GM12878 (cell line): Measurements from ENCODE around the gene TBC1D10A. TPM values are rescaled to one million over a fixed set of nuclear protein-coding genes. Genes with fewer than 3 reads are reported as not detected.

ENCODE experiments used
- ATAC-seq: fragments of 200-7000 bp; cut with Tn5 transposase; 3 replicates; pipeline ENCODE4 v1.9.1; 2020; ENCODE audit warnings: mild to moderate bottlenecking, moderate library complexity
- BruUV-seq: library from RNA; stranded (reverse); fragments of 400-500 nt; replicated peaks from 2 replicates; lab custom pipeline; 2021; lab: Mats Ljungman, UMichigan
- CTCF ChIA-PET: fragments of 300-600 bp; sonication (Branson Sonifier 250); formaldehyde crosslinking; extraction: SDS; loops from one replicate; lab custom pipeline; 2021; ENCODE audit warnings: inconsistent platforms; lab: Yijun Ruan, JAX
- POLR2A ChIA-PET: fragments of 350-600 bp; formaldehyde crosslinking; extraction: SDS; loops from one replicate; lab custom pipeline; 2021; ENCODE audit warnings: inconsistent platforms; lab: Charles Lee
- RAD21 ChIA-PET: fragments of 300-600 bp; sonication (Branson Sonifier 250); formaldehyde crosslinking; loops from one replicate; lab custom pipeline; 2023; ENCODE audit warnings: antibody characterized with exemption; ENCODE audit not compliant: unreplicated experiment; lab: Charles Lee
- SMC1A ChIA-PET: fragments of 300-600 bp; sonication (Branson Sonifier 250); formaldehyde crosslinking; loops from one replicate; lab custom pipeline; 2023; ENCODE audit not compliant: unreplicated experiment, uncharacterized antibody; lab: Charles Lee
- DNase-seq: peaks from one replicate; pipeline ENCODE4 v3.0.0-alpha.2; 2011; ENCODE audit warnings: low read depth, low spot score
- FAIRE-seq: peaks from 3 replicates; lab custom pipeline; 2011; peaks lifted over from hg19 to GRCh38; lab: Jason Lieb, UNC
- H2AFZ ChIP-seq: 2 replicates; pipeline ENCODE4 v1.6.0; 2011; ENCODE audit warnings: low read depth, low read length, control low read depth; ENCODE audit not compliant: control insufficient read depth
- H3K27ac ChIP-seq: 2 replicates; pipeline ENCODE4 v1.5.1; 2011; ENCODE audit warnings: control low read depth; ENCODE audit not compliant: control insufficient read depth, insufficient read depth
- H3K27me3 ChIP-seq, 2 experiments: replicated peaks in 1 of 2; 2 replicates each; pipeline versions ENCODE4 v1.6.0 to v1.6.1; 2011; ENCODE audit warnings: low read length in 1 of 2; ENCODE audit not compliant: control insufficient read depth in 2 of 2, insufficient read depth in 2 of 2
- H3K36me3 ChIP-seq, 2 experiments: 2 replicates each; pipeline ENCODE4 v1.5.1; 2011; ENCODE audit warnings: low read length in 1 of 2; ENCODE audit not compliant: control insufficient read depth in 2 of 2, insufficient read depth in 2 of 2
- H3K4me1 ChIP-seq: 2 replicates; pipeline ENCODE4 v1.6.1; 2011; ENCODE audit warnings: mild to moderate bottlenecking, low read length, moderate library complexity, mixed read lengths; ENCODE audit not compliant: control insufficient read depth, insufficient read depth
- H3K4me2 ChIP-seq: 2 replicates; pipeline ENCODE4 v1.6.0; 2011; ENCODE audit warnings: control low read depth; ENCODE audit not compliant: control insufficient read depth, insufficient read depth
- H3K4me3 ChIP-seq: fragments of 200-600 bp; sonication (generic); 2 replicates; pipeline ENCODE4 v1.5.1; 2016
- H3K79me2 ChIP-seq: 2 replicates; pipeline ENCODE4 v1.6.0; 2011; ENCODE audit warnings: low read length; ENCODE audit not compliant: control insufficient read depth, insufficient read depth
- H3K9ac ChIP-seq: 2 replicates; pipeline ENCODE4 v1.8.0; 2011; ENCODE audit warnings: low read length, control low read depth, mixed read lengths; ENCODE audit not compliant: control insufficient read depth, insufficient read depth
- H3K9me3 ChIP-seq: replicated peaks from 3 replicates; pipeline ENCODE4 v1.5.1; 2011; ENCODE audit warnings: mild to moderate bottlenecking, low read length; ENCODE audit not compliant: control insufficient read depth, insufficient read depth
- H4K20me1 ChIP-seq: 2 replicates; pipeline ENCODE4 v1.6.0; 2011; ENCODE audit not compliant: control insufficient read depth, insufficient read depth
- CBX5 ChIP-seq: sonication (generic); IDR thresholded peaks from 2 replicates; pipeline ENCODE4 v1.6.1; 2016; ENCODE audit warnings: low read depth, moderate library complexity, mild to moderate bottlenecking, inconsistent platforms
- CHD1 ChIP-seq: IDR thresholded peaks from 2 replicates; pipeline ENCODE4 v1.6.1; 2012; ENCODE audit warnings: low read depth, low read length, improper control_type of control experiment
- DPF2 ChIP-seq: fragments of 450-650 bp; IDR thresholded peaks from 2 replicates; pipeline ENCODE4 v1.6.1; 2017; ENCODE audit warnings: mild to moderate bottlenecking
- EGR1 ChIP-seq, 2 experiments: IDR thresholded peaks; 1 replicate in 1 of 2; 2 replicates in 1 of 2; pipeline ENCODE4 v1.6.1; 2011 to 2012; ENCODE audit warnings: low read depth in 2 of 2, low read length in 2 of 2, borderline replicate concordance in 1 of 2, mild to moderate bottlenecking in 1 of 2, moderate library complexity in 1 of 2
- EP300 ChIP-seq, 2 experiments: fragments of 150-350 bp in 1 of 2; IDR thresholded peaks; 2 replicates each; pipeline ENCODE4 v1.6.1; 2011 to 2012; ENCODE audit warnings: low read depth in 2 of 2, low read length in 2 of 2, borderline replicate concordance in 1 of 2, improper control_type of control experiment in 1 of 2, inconsistent platforms in 1 of 2; ENCODE audit not compliant: control insufficient read depth in 1 of 2
- ETV6 ChIP-seq, 2 experiments: fragments of 450-650 bp in 1 of 2; IDR thresholded peaks in 1 of 2; conservative IDR thresholded peaks in 1 of 2; 2 replicates each; pipeline ENCODE4 v1.6.1; 2014; ENCODE audit warnings: antibody characterized with exemption in 1 of 2, borderline replicate concordance in 1 of 2, low read depth in 1 of 2, mild to moderate bottlenecking in 1 of 2, moderate library complexity in 1 of 2
- HDAC6 ChIP-seq: fragments of 200-600 bp; sonication (generic); IDR thresholded peaks from one replicate; pipeline ENCODE4 v1.8.0; 2017; ENCODE audit warnings: antibody characterized with exemption; ENCODE audit not compliant: unreplicated experiment
- LARP7 ChIP-seq: fragments of 450-650 bp; IDR thresholded peaks from 2 replicates; pipeline ENCODE4 v1.6.1; 2017; ENCODE audit warnings: mild to moderate bottlenecking
- PML ChIP-seq: IDR thresholded peaks from 2 replicates; pipeline ENCODE4 v1.6.1; 2012; ENCODE audit warnings: low read length, inconsistent platforms
- POLR2A ChIP-seq: IDR thresholded peaks from 2 replicates; pipeline ENCODE4 v1.6.1; 2011; ENCODE audit warnings: low read depth, mild to moderate bottlenecking, low read length
- POLR2AphosphoS2 ChIP-seq: IDR thresholded peaks from 2 replicates; pipeline ENCODE4 v1.6.1; 2011; ENCODE audit warnings: low read depth, mild to moderate bottlenecking, low read length, improper control_type of control experiment, moderate library complexity
- POLR2AphosphoS5 ChIP-seq: IDR thresholded peaks from 2 replicates; pipeline ENCODE4 v1.6.1; 2011; ENCODE audit warnings: mild to moderate bottlenecking, low read length, inconsistent platforms
- RBBP5 ChIP-seq: fragments of 200-600 bp; sonication (generic); conservative IDR thresholded peaks from 2 replicates; pipeline ENCODE4 v1.6.1; 2016
- TBL1XR1 ChIP-seq: IDR thresholded peaks from 2 replicates; pipeline ENCODE4 v1.6.1; 2012; ENCODE audit warnings: low read depth, low read length, improper control_type of control experiment
- ZZZ3 ChIP-seq: IDR thresholded peaks from 2 replicates; pipeline ENCODE4 v1.6.1; 2011; ENCODE audit warnings: low read depth; ENCODE audit not compliant: control insufficient read depth, insufficient read length
- WGBS: methylation state at CpG from one replicate; pipeline ENCODE4 v1.1.6; 2016; ENCODE audit warnings: low lambda C conversion rate; ENCODE audit not compliant: insufficient replicate concordance, insufficient coverage; ENCODE audit errors: missing lambda C conversion rate; 5-methylcytosine and 5-hydroxymethylcytosine counted together
- in situ Hi-C: fragments of 300-500 bp; cut with MboI; formaldehyde crosslinking; loops from 9 replicates; pipeline ENCODE4 v1.14.3; 2018; ENCODE audit warnings: mixed read lengths
- intact Hi-C: fragments of 100-400 bp; cut with micrococcal nuclease; formaldehyde crosslinking; loops from one replicate; pipeline ENCODE4 v1.14.2; 2022; ENCODE audit not compliant: unreplicated experiment
- polyA plus RNA-seq, 11 experiments: library from polyadenylated mRNA; depleted of rRNA in 4 of 11; unstranded in 6 of 11; stranded (reverse) in 5 of 11; fragments of >200 nt; fragmentation: Nextera tagmentation in 4 of 11; fragmentation: Illumina TruSeq in 1 of 11; extraction: Ambion mirVana in 4 of 11; extraction: Trizol in 1 of 11; gene quantifications; 1 replicate in 1 of 11; 2 replicates in 10 of 11; pipeline versions ENCODE4 v1.2.1 to v1.2.3, GENCODE V29; 2011 to 2016; ENCODE audit warnings: inconsistent platforms in 2 of 11, missing spikeins in 2 of 11, low read depth in 1 of 11
- total RNA-seq, 4 experiments: library from RNA; depleted of rRNA in 3 of 4; stranded (reverse); fragments of >200 nt in 3 of 4; fragmentation: Illumina TruSeq in 1 of 4; extraction: Trizol in 1 of 4; gene quantifications; 2 replicates each; pipeline versions ENCODE4 v1.2.1 to v1.2.3, GENCODE V29; 2013 to 2021
- TF ChIP-seq, protein P1 (sequence below): fragments of 450-650 bp; conservative IDR thresholded peaks from 2 replicates; pipeline ENCODE4 v1.6.1; 2017; ENCODE audit warnings: mild to moderate bottlenecking, moderate library complexity
- TF ChIP-seq, protein P2 (sequence below): fragments of 450-650 bp; IDR thresholded peaks from 2 replicates; pipeline ENCODE4 v1.6.1; 2017; ENCODE audit warnings: low read depth, mild to moderate bottlenecking, moderate library complexity
- TF ChIP-seq, protein P3 (sequence below): fragments of 150-350 bp; IDR thresholded peaks from 2 replicates; pipeline ENCODE4 v1.6.1; 2014; ENCODE audit warnings: mild to moderate bottlenecking, low read depth, low read length

The TBC1D10A gene
- total and polyA plus RNA-seq, 10 of the 15 experiments (the other 5 are each of a cell fraction or from before 2014, with no cell fraction given), result 0.27 to 25.7 (median 15.3) TPM

DNA sequence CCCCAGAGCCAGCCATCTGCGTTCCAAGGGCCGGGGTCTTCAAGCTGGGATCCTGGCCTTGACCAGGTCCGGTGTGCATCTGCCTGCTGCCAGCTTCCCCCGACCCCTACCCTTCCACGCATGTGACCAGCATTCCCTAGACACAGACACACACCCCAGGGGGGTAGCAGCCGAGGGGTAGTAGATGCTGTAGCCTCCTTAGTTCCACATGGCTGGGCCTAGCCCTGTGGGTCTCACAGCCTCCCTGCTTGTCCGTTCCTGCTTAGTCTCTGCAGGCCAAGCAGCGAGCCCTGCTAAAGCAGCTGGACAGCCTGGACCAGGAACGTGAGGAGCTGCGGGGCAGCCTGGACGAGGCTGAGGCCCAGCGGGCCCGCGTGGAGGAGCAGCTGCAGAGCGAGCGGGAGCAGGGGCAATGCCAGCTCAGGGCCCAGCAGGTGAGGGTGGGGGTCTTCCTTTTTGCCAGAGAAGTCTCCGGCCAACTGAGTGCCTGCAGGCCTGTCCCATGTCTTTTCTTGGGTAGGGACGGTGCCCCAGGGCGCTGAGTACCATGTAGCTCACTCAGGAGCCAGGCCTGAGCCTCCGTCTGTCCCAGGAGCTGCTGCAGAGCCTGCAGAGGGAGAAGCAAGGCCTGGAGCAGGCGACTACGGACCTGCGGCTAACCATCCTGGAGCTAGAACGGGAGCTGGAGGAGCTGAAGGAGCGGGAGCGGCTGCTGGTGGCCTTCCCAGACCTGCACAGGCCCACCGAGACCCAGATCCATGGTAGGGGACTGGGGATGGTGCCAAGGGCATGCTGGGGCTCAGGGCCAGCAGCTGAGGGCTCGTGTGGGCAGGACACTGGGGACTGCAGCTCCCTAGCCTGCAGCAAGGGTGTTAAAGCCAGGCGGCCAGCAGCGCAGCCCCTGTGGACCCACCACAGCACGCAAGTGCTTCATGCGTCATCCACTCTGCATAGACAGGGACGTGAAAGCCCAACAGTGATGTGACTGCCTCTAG, 46.9 kb upstream of the TBC1D10A start:
- Histone ChIP-seq H2AFZ (no peak overlapping the region), H3K4me1 (no peaks in the 10 kb centered on the region), H3K9ac (no peak overlapping the region), H4K20me1 (no peaks in the 10 kb centered on the region), H3K27ac (no peak overlapping the region), H3K4me3 (no peak overlapping the region), H3K4me2 (no peak overlapping the region), H3K9me3 (no peaks in the 10 kb centered on the region), H3K27me3 (no peaks in the 10 kb centered on the region), H3K36me3 (no peaks in the 10 kb centered on the region), H3K79me2 (no peaks in the 10 kb centered on the region)
- DNase-seq (no peak), ATAC-seq (no peak; the same call in 2 of the 3 replicates), FAIRE-seq (no peak)
- in situ Hi-C loops (no loop called here), intact Hi-C loops (no loop called here)
- no TSS peak for BruUV-seq
- ChIA-PET RAD21 (interaction anchor here (0.9 to 1.5 kb wide), 3 partner anchors 13 to 85 kb away, joined by 3 to 4 read pairs (median 3); partner anchors contain the start of gene RNF215), CTCF (interaction anchor here (1.2 to 2.3 kb wide), 3 partner anchors 14 to 111 kb away, joined by 3 to 11 read pairs (median 4); partner anchors contain the start of genes CASTOR1 and RNF215), SMC1A (no interaction called here), POLR2A (no interaction called here)
- no peak for TF ChIP-seq EP300 (IDR thresholded peaks at IDR 0.05; ENCODE audit: borderline replicate concordance in 1 of 2, control insufficient read depth in 1 of 2, low read depth in 2 of 2, low read length in 2 of 2)
- no peak for TF ChIP-seq PML
- TF ChIP-seq POLR2AphosphoS2, result no peak
- TF ChIP-seq LARP7, result no peak
- no peak for TF ChIP-seq ZZZ3
- TF ChIP-seq DPF2, result no peak
- TF ChIP-seq CHD1, result no peak
- no peak for TF ChIP-seq POLR2A
- no peak for TF ChIP-seq RBBP5
- no peak for TF ChIP-seq HDAC6
- TF ChIP-seq, protein P1, sequence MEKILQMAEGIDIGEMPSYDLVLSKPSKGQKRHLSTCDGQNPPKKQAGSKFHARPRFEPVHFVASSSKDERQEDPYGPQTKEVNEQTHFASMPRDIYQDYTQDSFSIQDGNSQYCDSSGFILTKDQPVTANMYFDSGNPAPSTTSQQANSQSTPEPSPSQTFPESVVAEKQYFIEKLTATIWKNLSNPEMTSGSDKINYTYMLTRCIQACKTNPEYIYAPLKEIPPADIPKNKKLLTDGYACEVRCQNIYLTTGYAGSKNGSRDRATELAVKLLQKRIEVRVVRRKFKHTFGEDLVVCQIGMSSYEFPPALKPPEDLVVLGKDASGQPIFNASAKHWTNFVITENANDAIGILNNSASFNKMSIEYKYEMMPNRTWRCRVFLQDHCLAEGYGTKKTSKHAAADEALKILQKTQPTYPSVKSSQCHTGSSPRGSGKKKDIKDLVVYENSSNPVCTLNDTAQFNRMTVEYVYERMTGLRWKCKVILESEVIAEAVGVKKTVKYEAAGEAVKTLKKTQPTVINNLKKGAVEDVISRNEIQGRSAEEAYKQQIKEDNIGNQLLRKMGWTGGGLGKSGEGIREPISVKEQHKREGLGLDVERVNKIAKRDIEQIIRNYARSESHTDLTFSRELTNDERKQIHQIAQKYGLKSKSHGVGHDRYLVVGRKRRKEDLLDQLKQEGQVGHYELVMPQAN, result no peak
- TF ChIP-seq, protein P2, sequence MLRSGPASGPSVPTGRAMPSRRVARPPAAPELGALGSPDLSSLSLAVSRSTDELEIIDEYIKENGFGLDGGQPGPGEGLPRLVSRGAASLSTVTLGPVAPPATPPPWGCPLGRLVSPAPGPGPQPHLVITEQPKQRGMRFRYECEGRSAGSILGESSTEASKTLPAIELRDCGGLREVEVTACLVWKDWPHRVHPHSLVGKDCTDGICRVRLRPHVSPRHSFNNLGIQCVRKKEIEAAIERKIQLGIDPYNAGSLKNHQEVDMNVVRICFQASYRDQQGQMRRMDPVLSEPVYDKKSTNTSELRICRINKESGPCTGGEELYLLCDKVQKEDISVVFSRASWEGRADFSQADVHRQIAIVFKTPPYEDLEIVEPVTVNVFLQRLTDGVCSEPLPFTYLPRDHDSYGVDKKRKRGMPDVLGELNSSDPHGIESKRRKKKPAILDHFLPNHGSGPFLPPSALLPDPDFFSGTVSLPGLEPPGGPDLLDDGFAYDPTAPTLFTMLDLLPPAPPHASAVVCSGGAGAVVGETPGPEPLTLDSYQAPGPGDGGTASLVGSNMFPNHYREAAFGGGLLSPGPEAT, result no peak
- TF ChIP-seq POLR2AphosphoS5, result no peak
- no peak for TF ChIP-seq ETV6 (conservative IDR thresholded peaks at IDR 0.05 in 1 of 2, IDR thresholded peaks at IDR 0.05 in 1 of 2; ENCODE audit: borderline replicate concordance in 1 of 2, low read depth in 1 of 2)
- TF ChIP-seq CBX5, result no peak
- TF ChIP-seq, protein P3, sequence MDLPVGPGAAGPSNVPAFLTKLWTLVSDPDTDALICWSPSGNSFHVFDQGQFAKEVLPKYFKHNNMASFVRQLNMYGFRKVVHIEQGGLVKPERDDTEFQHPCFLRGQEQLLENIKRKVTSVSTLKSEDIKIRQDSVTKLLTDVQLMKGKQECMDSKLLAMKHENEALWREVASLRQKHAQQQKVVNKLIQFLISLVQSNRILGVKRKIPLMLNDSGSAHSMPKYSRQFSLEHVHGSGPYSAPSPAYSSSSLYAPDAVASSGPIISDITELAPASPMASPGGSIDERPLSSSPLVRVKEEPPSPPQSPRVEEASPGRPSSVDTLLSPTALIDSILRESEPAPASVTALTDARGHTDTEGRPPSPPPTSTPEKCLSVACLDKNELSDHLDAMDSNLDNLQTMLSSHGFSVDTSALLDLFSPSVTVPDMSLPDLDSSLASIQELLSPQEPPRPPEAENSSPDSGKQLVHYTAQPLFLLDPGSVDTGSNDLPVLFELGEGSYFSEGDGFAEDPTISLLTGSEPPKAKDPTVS, result no peak
- no peak for TF ChIP-seq TBL1XR1
- no peak for TF ChIP-seq EGR1 (IDR thresholded peaks at IDR 0.05; ENCODE audit: borderline replicate concordance in 1 of 2, low read depth in 2 of 2, low read length in 2 of 2)
- 78% methylated on average over 33 of the region's 33 CpGs for WGBS
